HG02798 (cell line): ENCODE data around the gene DCLK3.
A peak's percentile ranks its signal among the peaks of the same experiment; 100 is the strongest.

Experiments used
- ATAC-seq: cut with Tn5 transposase; IDR thresholded peaks from one replicate; pipeline ENCODE4 v1.9.1; 2021; ENCODE audit warnings: mild to moderate bottlenecking; ENCODE audit not compliant: unreplicated experiment, poor library complexity

The DCLK3 gene

DNA sequence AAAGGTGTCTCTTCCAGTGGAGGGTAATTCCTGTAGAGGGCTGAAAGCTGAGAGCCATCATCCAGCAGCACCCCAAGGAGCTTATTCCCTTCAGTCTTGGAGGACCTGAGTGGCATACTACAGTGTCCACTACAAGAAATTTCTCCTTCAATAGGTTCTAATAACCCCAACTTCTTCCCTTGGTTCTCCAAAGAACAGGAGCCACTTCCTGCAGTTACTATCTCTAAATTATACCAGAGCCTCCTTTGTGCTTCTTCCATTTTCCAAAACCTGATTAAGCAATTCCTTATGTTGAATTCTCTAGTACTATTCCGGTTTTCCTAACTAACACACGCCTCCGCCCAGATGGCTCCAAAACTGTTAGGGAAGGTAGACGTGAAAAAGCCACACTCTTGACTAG is 50.4 kb downstream of the DCLK3 start:
- no peak for ATAC-seq

DNA sequence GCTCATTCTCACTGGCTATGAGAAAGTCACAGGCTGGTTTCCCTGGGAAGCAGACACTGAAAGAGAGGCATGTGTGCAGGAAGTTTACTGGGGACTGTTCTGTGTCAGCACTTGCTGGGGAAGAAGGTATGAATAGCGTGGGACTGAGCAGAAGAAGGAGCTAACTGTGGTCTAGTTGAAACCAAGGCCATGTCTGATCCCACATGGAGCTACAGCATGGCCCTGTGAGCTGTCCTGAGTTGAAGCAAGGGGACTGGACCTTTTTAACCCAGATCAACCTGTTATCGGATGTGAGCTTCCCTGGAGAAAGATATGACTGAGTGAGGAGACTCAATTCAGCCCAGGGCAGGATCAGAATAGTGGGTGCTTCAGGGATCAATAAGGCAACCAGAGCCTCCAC is 53.7 kb downstream of the DCLK3 start:
- ATAC-seq = no peak

DNA sequence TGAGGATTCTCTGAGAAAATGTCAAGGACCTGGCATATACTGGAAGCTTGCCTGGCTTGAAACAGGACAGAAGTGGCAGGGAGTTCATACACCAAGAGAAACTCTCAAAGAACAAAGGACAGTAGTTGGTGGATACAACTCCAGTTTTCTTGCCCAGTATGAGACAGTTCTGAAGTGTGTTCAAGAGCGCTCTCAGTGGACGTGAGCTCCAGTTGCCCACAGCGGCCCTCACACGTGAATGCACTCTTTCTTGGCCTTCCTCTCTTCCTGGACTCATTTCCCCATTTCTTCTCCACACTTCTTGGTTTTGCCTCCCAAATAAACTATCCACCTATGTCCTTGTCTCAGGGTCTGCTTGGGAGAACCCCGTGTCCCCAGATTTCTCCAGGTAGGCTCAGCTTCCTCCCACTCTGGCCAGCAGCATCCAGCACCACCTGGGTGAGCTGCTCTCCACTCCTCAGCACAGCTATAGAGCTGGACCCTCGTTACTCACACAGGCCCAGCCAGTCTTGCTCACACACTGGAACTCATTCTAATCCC is 54.5 kb downstream of the DCLK3 start:
- ATAC-seq = no peak

DNA sequence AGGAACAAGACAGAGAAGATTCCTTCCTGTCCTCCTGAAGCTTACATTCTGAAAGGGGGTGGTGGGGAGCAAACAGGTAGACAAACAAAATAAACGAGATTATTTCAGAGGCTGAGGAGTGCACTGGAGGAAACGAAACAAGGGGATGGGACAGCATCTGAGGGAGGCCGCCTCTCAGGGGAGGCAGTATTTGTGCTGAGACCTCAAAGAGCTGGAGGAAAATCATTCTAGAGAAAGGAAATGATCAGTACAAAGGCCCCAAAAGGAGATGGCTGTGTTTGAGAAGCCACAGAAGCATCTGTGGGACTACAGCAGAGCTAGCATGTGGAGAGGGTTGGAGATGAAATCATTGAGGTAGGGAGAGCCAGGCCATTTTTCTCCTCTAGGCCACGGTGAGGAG is 55.1 kb downstream of the DCLK3 start:
- no peak for ATAC-seq

DNA sequence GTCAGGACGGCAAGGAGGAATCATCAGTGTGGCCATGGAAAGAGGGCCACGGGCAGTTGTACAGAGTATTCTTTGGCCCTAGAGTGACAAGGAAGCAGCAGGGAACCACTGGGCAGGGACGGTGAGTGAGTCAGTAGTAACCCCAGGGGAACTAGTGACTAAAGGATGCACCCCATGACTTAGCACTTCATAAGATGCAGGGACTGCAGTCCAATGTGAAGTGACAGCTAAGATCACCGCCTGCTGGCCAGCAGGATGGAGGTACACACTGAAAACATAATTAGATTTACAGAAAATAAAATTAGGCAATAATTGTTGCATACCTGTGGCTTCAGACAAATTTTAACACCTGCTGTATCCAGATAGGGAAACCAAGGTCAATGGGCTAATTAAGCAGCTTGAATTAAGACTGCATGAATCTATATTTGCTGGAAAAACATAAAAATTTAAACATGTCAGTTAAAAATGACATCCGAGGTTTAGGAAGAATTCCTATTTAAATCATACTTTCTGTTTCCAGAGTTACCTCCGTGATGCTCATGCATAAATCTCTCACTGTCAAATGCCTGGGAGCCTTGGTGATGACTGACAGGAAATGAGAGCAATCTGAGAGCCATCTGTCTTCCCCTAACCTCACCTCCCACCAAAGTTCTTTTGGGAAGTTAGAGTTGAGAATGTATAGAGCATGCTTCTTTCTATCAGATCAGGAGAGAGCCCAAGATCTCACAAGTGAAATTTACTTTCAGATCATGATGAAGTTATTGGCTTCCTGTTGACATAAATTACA is 56.5 kb downstream of the DCLK3 start:
- ATAC-seq = peak; percentile 82

DNA sequence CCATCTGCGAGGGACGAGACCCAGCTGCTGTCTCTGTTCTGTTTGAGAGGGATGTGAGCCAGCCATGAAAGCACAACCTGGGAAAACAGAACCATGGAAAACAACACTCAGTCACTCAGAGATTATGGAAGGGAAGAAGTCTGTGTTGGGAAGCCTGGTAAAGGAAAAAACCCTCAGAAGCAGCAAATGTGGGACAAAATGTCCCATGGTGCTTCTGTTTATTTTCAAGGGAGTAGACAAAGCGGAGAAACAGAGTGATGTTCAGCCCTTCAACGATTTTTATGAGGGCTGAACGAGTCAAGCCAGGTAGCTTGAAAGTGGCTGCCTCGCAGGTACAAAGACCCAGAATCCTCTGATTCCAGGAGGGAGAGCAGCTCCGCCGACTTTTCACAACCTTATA is 59.3 kb downstream of the DCLK3 start:
- no peak for ATAC-seq

DNA sequence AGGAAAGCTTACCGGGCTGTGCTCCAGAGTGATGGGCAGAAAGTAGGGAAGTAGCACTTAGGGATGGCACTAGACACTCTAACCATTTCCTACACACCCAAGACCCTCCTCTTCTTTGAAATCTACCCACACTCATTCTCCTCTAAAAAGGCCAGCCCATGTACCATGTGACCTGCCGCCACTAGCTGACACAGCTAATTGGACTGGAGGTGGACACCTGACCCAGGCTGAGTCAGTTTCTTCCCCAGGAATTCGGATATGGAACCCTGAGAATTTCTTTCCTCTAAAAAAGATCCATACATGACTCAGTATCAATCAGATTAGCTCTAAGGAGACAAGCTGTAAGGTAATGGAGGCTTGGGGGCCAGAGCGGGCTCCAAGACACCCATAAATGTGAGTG is 60.1 kb downstream of the DCLK3 start:
- no peak for ATAC-seq

DNA sequence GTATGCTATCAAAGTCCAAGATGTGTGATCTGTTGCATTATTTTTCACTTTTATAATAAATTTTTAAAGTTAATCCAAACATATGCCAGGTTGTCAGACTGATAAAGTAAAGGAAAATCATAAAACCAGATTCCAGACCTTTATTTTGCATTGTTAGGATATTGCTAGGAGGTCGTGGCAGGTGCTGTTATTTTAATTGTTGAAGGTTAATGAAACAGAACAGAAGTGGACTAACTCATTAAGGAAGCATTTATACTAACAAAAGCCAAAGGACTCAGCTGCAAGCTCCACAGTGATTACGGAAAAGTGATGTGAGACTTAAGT is 63.1 kb downstream of the DCLK3 start:
- no peak for ATAC-seq

DNA sequence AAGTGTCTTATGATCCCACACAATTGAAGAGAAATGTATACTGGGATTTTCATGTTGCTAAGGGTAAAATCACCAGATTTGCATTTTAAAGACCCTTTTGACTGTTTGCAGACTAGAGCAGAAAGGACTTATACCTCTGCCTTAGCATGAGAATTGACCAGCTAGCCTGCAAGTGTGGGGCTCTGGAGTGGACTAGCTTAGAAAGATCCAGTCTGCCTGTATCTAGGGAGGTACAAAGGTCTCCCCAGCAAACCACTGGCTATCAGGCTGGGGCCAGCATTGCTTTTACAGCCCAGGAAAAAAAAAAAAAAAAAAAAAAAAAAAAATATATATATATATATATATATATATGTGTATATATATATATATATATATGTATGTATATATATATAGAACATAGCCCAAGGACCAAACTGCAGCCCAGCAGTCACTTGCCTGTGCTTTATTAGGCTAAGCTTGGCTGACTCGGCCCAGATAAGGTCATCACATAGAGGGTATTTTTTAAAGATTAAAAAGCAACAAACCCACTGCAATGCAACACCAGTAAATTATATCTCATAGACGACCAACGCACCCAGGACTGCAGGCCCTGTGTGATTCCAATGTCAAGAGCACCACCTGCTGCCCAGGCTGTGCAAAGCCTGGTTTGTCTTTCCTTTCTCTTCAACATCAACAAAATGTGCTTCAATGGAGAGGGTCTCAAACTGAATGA is 63.7 kb downstream of the DCLK3 start:
- ATAC-seq = peak; percentile 76

DNA sequence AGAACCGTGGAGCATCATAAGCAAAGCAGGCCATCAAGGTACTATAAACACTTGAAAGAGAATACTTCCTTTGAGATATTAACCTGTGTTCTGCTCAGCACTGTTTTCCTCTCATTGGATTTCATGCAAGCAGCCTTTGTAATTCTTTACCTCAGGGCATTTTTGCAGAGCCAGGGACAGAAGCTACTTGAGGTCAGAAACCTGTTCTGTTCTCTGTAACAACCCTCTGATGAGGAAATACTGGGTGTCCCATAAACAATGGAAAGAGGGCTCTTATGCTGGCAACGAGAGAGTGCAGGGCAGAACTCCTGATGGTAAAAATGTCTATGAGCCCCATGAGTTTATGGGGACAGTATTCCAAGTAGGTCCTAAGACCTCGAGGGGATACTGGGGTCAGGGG is 66.0 kb downstream of the DCLK3 start:
- no peak for ATAC-seq

DNA sequence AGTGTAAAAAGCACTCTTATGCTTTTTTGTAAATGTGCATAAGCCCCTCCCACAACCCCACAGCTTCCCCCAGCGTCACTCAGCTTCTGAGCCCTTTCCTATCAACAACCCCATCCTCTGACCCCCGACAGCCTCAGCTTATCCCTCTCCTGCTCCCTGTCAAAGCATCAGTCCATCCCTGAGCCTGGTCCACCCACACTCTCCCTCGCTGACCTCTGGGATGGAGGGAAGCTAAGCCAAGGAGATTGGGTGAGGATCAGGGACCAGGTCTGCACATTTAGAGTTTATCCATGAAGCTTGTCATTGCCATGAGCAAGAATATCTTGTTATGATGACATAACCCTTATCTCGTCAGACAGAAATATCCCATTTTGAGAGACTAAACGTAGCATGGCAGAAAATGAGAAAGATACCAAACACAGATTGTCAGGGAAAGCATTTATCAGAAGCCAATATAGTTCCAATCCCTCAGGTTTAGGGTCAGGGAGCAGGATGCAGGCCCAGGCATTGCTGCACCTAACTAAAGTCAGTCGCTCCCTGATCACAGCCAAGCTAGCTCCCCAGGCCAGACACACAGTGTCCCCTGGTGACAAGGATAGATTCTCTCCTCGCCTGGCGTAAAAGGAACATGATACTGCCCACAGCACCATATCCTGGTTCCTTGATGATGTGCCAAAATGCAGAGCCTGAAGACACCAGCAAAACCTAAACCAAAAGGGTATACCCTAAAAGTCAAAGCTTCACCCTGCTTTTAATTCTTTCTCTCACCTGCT is 66.9 kb downstream of the DCLK3 start:
- no peak for ATAC-seq

DNA sequence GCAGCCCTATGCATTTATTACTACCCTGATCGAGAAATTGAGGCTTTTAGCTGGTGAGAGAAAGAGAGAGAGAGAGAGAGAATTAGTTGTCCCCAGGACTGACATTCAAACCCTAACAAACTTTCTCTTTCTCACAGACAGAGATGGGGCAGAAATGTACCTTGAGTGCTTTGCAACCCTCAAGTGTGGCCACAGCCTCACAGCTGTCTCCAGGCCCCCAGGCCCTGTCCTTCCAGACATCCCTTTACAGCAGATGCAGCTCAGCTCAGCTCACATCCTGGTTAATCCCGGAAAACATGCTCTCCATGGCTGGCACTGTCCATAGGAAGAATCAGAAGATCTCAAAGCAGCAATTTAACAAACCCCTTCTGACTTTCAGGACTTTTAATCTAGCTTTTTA is 67.6 kb downstream of the DCLK3 start:
- no peak for ATAC-seq

DNA sequence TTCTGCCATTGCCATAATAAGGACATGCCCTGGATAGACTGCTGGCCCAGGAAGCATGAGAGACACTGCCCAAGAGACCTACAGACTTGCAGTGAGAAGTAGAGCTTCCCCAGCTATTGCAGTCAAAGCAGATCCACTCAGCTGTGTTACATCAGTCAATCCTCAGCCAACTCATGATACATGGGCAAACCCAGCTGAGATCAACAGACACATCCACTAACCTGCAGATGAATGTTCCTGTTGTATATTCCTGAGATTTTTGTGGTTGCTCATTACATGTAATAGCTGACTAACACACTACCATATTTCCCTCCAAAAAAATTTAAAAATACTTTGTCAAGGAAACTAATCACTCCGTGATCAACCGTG is 68.6 kb downstream of the DCLK3 start:
- ATAC-seq = no peak

DNA sequence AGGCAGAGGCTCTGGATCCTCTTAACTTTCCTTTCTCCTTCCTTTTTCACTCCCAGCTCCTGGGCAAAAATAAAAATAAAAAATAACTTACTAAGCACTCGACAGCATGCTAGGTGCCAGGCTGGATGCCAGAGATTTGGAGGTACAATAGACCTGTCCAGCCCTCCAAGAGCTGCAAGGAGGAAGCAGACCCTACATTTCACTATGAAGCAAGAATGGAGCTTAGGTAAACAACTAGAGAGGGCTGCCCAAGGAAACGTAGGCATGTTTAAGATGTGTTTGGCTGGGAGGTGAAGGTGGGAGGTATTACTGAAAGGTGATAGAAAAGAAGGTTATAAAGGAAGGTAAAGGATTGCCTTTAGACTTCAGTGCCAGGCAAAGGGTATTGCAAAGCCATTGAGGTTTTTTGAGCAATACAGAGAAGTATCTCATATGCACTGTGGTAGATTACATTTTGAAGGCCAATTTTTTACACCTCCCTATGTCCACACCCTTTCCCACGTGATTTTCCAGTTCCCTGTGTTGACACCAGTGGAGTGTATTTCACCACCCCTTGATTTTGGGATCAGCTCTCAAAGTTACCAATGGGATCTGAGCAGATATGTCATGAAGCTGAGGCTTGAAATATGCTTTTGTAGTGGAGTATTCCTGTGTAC is 69.1 kb downstream of the DCLK3 start:
- no peak for ATAC-seq

DNA sequence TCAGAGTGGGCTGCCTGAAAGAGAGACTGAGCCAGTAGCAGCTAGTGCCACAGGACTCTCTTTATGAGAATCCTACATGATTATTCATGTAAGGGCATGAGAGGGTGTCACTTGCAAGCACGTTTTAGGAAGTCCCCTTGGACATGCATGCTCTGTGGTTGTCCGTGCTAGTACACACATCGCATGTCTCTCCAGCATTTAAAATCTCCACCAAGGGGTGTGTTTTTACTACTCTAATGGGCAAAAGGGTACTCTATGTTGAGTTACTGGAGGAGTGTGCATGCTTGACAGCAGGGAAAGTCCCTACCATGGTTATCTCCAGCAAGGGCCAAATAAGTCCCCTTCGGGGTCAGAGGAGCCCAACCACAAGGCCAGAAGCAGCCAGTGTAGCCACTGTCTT is 70.7 kb downstream of the DCLK3 start:
- peak; percentile 72 for ATAC-seq

DNA sequence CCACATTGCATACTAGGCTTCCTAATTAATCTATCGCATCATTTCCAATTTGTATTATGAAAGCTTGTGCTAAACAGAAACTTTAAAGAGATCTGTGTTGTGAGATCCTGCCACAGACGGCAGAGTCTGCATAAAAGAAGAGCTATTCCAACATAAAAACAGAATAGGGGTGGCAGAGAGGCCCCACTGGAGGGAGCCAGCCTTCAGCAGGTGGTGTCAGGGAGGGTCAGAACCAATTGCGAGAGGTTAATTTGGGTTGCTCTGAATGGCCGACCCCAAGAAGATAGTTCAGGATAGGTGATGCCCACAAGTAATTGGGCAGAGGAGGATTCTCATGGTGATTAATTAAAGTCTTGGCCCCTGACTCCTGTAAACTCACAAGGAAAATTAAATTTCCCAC is 74.8 kb downstream of the DCLK3 start:
- ATAC-seq = no peak

DNA sequence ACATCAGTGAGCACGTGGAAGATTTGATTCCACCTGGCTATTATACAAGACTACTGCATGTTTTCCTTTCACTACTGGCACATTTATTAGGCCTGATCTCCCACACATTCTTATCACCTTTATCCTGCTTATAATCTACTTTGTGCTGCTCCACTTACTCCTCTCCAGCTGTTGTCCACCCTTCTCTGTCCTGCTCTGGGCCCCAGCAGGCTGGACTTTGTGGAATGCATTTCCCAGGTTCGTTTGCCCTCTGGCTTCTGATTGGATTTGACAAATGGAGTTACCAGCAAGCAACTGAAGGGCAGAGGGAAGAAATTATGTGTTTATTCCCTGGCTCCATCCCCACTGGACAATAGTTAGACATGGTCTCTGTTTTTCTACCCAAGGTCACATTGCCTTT is 75.5 kb downstream of the DCLK3 start:
- ATAC-seq = no peak

DNA sequence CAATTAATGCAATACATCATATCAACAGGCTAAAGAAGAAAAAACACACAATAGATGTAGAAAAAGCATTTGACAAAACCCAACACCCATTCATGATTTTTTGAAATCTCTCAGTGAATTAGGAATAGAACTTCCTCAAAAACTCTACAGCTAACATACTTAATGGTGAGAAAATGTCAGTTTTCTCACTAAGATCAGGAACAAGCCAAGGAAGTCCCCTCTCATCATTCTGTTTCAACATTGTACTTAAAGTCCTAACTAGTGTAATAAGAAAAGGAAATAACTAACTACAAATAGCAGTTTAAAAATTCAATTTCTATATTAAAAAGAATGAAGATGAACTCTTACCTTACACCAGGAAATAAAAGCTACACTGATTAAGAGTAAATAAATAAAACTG is 77.8 kb downstream of the DCLK3 start:
- ATAC-seq = no peak

DNA sequence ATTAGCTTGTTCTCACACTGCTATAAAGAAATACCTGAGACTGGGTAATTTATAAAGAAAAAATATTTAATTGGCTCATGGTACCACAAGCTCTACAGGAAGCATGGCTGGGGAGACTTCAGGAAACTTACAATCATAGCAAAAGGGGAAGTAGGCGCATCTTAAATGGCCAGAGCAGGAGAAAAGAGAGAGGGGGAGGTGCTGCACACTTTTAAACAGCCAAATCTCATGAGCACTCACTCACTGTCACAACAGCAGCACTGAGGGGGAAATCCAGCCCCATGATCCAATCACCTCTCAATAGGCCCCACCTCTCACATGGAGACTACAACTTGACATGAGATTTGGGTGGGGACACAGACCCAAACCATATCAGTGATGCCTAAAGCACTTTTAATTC is 82.5 kb downstream of the DCLK3 start:
- no peak for ATAC-seq

DNA sequence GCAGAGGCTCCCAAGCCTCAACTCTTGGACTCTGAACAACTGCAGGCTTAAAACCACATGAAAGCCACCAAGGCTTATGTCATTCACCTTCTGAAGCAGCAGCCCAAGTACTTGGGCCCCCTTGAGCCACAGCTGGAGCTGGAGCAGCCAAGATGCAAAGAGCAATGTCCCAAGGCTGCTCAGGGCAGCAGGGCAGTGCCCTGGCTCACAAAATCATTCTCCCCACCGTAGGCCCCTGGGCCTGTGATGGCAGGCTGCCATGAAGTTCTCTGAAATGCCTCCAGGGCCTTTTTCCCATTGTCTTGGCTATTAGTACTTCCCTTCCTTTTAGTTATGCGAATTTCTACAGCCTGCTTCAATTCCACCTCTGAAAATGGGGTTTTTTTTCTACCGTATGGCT is 83.4 kb downstream of the DCLK3 start:
- no peak for ATAC-seq
